GM12864 (cell line): Measurements from ENCODE around the gene AHI1.

ENCODE experiments used
- DNase-seq: peaks from one replicate; pipeline ENCODE4 v3.0.0-alpha.2; 2011; ENCODE audit warnings: low read depth
- H3K4me3 ChIP-seq: 2 replicates; pipeline ENCODE4 v1.5.1; 2011; ENCODE audit warnings: mild to moderate bottlenecking, low read depth, low read length, control low read depth
- CTCF ChIP-seq: IDR thresholded peaks from 2 replicates; pipeline ENCODE4 v1.5.1; 2011; ENCODE audit warnings: low read depth, mild to moderate bottlenecking, moderate library complexity, low read length, control low read depth, inconsistent platforms; ENCODE audit errors: missing control alignments

The AHI1 gene

GRCh38 chr6:135265278-135265677 is 232.3 kb downstream of the AHI1 start:
- no peak overlapping the region for H3K4me3 ChIP-seq
- peak; percentile 27 for TF ChIP-seq CTCF
- DNase-seq: no peak

GRCh38 chr6:135261872-135262725 is 235.4 kb downstream of the AHI1 start:
- no peak for TF ChIP-seq CTCF
- H3K4me3 ChIP-seq: no peak overlapping the region
- no peak for DNase-seq

GRCh38 chr6:135260612-135261011 is 236.9 kb downstream of the AHI1 start:
- H3K4me3 ChIP-seq: no peak overlapping the region
- TF ChIP-seq CTCF: no peak

GRCh38 chr6:135258970-135259369 is 238.6 kb downstream of the AHI1 start:
- H3K4me3 ChIP-seq: no peak overlapping the region
- TF ChIP-seq CTCF: no peak
- no peak for DNase-seq

More at GRCh38 chr6:135260612-135261011, 236.9 kb downstream of the AHI1 start:
- DNase-seq: no peak

GRCh38 chr6:135257631-135258405 is 239.7 kb downstream of the AHI1 start:
- no peak for DNase-seq

GRCh38 chr6:135256866-135257265 is 240.7 kb downstream of the AHI1 start:
- TF ChIP-seq CTCF: no peak
- DNase-seq: no peak
- H3K4me3 ChIP-seq: no peak overlapping the region

More at GRCh38 chr6:135257631-135258405, 239.7 kb downstream of the AHI1 start:
- TF ChIP-seq CTCF: peak; percentile 14
- H3K4me3 ChIP-seq: no peak overlapping the region
